NCI-H2227 (cell line): ENCODE results near the gene ZNF705A.
A peak's percentile ranks its signal among the peaks of the same experiment; 100 is the strongest.
"Not testable (repeated sequence)": the region's sequence is repeated elsewhere in the genome, so short reads cannot be mapped to it uniquely, and the experiment has no call there.

Experiments
- DNase-seq: peaks from one replicate; lab custom pipeline; 2025; ENCODE audit not compliant: unreplicated experiment; lab: John Stamatoyannopoulos, UW

Gene ZNF705A

GRCh38 chr12:8156845-8157244, at the start of gene ZNF705A:
TSS of gene ZNF705A (plus strand) at chr12:8157015. CDS start at chr12:8172626, 15,611 bp downstream.
- no peak for DNase-seq

DNA sequence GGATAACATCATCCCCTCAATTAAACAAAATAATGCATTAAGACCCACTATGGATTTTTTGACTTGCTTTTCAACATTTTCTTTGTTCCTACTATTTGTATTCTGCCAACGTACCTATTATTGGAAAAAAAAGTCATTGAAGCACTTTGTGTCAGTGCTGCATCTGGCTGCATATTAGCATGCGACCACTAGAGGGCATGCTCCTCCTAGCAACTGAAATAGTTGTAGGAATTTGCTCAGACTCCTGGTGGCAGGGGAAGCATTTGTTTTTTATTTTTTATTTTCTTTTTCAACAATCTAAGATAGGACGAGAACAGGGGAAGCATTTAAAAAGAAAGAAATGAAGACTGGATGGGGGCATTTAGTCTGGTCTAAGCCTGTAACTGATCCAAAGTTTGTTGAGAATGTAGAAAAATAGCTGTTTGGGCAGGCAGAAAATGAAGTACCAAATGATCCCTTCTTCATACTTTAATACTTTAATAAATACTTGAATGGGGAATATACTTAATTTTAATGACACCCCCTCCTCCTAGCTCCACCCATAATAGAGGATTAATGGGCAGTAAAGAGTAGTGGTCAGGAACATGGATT, 47.9 kb upstream of the ZNF705A start:
- peak; percentile 77 for DNase-seq

DNA sequence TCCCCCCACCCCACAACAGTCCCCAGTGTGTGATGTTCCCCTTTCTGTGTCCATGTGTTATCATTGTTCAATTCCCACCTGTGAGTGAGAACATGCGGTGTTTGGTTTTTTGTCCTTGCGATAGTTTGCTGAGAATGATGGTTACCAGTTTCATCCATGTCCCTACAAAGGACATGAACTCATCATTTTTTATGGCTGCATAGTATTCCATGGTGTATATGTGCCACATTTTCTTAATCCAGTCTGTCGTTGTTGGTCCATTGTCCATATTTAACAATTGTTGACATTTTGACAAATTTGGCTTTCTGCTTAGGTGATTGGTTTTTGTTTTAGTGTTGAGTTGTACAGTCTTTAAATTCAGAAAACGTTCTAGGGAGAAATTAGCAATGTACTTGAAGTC, 43.7 kb upstream of the ZNF705A start:
- not testable (repeated sequence) for DNase-seq

DNA sequence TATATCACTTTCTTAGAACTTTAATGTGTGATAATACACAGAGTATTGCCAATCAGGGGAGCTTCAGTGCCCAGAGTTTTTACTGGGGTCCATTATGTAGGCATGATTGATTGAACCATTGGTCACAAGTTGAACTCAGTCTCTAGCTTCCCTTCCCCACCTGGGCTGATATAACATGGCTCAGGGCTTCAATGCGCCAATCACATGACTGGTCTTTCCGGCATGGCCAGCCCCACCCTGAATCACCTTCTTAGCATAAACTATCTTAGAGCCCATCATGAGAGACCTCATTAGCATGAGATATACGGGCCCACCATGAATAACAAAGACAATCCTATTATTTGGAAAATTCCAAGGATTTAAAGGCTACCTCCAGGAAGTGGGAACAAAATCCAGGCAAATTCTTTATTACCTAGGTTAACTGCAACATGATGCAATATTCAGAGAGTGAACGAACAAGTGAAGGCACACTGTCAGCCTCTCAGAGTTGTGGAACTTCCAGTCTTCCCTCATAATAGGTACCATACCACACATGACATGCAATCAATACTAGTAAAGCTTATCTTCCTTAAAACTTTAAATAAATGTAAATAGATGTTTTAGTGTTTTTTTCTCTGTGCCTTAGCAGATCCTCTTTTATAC, 36.6 kb upstream of the ZNF705A start:
- no peak for DNase-seq

DNA sequence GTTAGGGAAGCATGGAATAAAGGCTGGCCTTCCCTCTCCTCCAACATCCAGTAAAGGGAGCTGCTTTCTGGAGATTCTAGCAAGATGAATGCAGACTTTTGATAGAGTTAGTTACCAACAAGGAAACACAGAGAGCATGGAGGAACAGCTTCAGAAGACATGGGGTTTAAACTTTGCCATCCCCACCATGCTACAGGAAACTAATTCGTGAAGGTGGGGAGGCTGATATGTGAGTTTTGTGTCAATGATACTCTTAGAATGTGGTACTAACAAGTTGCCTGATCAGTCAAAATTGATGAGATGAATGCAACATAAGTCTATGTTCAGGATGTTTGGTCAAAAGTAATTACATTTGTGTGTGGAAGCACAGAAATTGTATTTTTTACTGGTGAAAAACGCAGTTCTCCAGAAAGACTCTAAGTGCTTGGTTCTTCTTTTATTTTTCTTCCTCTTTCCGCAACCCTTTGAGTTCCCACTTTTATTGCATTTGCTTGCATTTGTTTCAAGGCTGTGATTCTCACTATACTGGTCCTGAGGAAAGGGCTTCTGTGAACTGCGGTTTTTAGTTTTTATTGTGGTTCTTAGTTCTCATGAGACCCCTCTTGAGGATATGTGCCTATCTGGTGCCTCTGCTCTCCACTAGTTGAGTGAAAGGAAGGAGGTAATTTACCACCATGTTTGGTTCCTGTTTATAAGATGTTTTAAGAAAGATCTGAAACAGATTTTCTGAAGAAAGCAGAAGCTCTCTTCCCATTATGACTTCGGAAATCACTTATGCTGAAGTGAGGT, 33.5 kb upstream of the ZNF705A start, which contains the start of gene CLEC4A:
Gene CLEC4A (plus strand): TSS at position 494 of the 789 bp plus-strand sequence. CDS start 262 bp downstream, at position 756.
- no peak for DNase-seq

DNA sequence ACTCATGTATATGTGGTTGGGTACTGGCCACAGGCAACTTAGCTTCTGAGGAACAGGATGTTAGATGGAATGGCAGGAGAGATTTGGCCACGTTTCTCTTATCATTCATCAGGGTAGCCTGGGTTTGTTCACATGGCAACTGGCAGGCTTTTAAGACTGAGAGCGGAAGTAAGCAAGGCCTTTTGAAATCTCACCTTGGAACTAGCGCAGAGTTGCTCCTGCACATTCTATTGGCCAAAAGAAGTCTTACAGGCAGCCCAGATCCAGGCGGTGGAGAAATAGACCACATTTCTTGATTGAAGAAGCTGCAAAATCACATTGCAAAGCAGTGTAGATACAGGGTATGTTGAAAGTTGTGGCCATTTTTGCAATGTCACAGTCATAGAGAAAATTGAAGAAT, 29.7 kb upstream of the ZNF705A start:
- DNase-seq, result no peak

DNA sequence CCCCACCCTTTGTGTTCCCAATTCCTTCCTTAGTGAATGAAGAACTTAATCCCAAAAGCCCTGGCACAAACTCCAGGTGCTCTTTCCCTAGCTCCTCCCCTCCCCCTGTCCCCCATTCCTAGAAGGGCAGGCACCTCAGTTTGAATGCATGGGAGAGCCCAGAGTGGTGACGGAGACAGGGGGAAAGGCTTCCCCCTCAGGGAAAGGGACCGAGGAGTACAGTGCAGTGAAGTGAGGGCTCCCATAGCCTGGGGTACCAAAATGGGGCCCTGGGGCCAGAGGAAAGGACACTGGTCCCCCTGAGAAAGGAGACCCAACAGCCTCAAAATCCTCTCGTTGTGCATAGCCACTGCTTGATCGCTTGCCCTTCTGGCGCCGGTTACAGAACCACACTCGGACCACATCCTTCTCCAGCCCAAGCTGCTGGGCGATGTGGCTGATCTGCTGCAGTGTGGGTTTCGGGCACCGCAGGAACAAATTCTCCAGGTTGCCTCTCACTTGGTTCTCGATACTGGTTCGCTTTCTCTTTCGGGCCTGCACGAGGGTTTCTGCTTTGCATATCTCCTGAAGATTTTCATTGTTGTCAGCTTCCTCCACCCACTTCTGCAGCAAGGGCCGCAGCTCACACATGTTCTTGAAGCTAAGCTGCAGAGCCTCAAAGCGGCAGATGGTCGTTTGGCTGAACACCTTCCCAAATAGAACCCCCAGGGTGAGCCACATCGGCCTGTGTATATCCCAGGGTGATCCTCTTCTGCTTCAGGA, 23.0 kb upstream of the ZNF705A start:
- DNase-seq, result not testable (repeated sequence)

DNA sequence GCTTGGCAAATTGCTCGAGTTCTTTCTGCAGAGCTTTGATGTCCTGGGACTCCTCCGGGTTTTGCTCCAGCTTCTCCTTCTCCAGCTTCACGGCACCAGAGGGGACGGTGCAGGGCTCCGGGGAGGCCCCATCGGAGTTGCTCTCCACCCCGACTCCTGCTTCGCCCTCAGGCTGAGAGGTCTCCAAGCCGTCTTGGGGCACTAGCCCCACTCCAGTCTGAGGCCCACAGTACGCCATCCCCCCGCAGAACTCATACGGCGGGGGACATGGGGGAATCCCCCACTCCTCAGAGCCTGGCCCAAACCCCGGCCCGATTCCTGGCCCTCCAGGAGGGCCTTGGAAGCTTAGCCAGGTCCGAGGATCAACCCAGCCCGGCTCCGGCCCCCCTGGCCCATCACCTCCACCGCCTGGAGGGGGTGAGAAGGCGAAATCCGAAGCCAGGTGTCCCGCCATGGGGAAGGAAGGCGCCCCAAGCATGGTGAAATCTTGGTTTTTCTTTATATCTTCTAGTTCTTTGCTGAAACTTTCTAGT, 22.4 kb upstream of the ZNF705A start:
- not testable (repeated sequence) for DNase-seq

- not testable (repeated sequence) for DNase-seq
Measured at GRCh38 chr12:8141647-8142046, 15.2 kb upstream of the ZNF705A start.

DNA sequence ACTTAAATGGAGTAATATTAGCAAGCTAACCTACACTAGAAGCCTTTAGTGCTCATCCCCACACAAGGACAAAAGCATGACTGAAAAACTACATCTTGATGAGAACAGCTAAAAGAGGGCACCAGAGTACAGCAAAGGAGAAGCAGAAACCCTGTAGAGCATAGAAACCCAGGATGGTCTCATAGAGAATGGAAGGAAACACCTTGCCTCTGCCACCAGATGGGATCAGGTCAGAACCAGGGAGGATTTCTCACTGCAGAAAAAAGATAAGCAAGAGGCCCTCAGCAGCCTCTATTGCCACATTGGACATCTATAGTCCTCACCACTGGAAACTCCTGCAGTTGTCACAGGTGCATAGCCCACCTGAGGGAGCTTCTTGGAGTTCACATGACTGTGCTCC, 13.6 kb upstream of the ZNF705A start:
- no peak for DNase-seq

DNA sequence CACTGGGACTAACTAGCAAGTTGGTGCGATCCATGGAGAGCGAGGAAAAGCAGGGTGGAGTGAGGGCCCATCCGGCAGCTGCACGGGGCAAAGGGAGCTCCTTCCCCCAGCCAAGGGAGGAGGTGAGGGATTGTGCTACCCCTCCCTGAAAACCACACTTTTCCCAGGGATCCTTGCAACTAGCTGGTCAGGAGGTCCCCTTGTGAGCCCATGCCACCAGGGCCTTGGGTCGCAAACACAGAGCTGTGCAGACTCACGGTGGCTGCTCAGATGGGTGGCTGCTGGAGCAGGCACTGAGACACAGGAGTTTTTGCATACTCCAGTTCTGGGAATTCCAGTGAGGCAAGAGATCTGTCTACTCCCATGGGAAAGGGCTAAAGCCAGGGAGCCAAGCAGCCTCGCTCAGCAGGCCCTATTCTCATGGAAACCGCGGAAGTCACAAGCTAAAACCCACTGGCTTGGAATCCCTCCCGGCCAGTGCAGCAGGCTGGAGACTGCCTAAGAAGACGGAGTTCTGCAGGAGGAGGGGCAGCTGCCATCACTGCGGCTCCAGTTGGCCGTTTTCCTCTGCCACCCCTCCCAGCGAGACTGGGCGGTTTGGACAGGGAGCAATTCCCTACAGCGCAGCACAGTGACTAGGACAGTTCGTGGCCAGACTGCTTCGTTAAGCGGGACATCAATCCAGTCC, 10.9 kb upstream of the ZNF705A start:
- DNase-seq, result peak; percentile 49

DNA sequence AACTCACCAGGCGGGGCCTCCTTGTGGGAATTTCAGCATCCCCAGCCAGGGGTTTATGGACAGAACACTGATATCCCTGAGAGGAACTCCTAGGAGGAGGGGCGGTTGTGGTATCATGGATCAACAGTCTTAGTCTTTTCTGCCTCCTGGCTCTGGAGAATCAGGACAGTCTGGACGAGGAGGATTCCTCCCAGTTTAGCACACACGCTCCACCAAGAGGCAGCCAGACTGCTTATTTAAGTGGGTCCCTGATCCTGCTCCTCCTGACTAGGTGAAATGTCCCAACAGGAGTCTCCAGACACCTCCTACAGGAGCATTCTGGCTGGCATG, 10.4 kb upstream of the ZNF705A start:
- DNase-seq, result no peak

DNA sequence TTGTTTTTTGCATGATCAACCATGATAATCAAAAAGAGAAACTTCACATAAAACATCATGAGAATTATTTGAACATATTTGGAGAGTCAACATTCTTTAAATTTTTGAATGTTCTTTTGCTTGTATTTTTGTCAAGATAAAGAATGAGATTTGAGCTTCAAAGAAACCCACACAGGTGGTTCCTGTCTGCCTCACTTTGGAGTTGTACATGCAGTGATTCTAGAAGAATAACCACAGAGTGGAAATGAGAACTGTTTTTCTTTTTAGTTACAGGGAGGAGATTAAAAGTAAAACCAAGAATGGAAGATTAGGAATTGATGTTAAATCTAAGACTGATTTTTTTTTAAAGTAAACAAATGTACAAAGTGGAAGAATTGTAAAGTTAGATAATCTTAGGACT, 2.3 kb upstream of the ZNF705A start:
- DNase-seq, result no peak

DNA sequence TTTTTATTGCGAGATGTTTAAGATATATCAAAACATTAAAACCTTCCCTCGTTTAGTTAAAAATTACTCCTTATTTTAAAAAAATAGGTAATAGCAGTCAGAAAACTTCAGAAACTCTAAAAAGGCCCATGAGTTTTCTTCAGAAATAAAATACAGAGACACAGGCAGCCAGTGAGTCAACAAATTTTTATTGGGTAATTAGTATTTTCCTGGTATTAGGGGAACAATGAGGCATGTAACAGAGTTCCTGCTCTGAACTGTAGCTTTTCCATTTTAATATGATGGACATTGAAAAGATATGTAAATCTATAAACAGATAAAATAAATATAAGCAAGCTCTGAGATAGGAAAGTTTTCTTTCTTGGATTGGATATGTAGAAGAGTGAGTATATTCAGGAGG, 399 bp upstream of the ZNF705A start:
- no peak for DNase-seq

GRCh38 chr12:8157484-8158198, 826 bp downstream of the ZNF705A start:
- no peak for DNase-seq

- DNase-seq, result not testable (repeated sequence)
Measured at GRCh38 chr12:8172911-8173310, 16.1 kb downstream of the ZNF705A start.

DNA sequence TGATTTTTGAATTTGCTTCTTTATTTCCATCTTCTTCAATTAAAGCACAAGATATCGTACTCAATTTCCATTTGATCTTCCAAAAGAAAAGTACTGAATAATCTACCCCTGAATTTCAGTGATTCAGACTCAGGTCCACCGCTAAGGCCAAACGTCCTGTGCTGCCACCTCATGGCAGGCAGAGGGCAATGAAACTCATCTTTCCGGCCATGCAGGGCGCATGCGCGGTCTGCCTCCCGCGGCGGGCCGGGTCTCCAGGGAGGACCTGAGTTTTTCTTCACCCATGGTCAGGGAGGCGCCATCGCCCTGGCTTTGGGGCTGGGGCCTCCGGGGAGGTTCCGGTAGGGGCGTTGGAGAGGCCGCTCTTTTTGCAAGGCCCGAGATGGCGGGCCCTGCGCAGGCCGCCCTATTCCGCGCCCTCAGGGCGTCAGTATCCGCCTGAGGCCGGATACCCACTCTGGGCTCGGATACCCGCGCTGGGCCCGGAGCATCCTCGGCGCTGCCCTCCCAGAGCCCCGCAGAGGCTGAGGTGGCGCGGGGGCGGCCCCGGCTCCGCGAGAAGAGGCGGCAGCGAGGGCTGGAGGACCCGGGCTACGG, 23.3 kb downstream of the ZNF705A start:
- peak; percentile 73 for DNase-seq

GRCh38 chr12:8181271-8181670, 24.5 kb downstream of the ZNF705A start:
- DNase-seq, result not testable (repeated sequence)

DNA sequence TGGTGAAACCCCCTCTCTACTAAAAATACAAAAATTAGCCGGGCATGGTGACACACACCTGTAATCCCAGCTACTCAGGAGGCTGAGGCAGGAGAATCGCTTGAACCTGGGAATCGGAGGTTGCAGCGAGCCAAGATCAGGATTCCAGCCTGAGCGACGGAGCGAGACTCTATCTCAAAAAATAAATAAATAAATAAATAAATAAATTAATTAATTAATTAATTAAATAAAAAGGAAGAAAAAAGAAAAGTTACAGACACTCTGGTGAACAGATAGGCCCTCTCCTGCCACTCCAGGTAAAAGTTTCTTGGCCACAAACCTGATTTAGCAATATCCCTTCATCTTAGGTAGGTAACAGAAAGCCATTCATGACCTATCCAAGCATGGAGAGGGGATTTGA, 26.1 kb downstream of the ZNF705A start:
- not testable (repeated sequence) for DNase-seq
